Karpas-422 (cell line): ENCODE results near the gene S100PBP. TPM values are rescaled to one million over a fixed set of nuclear protein-coding genes. Genes with fewer than 3 reads are reported as not detected.

Source experiments
- DNase-seq: peaks from one replicate; pipeline ENCODE4 v3.0.0-alpha.2; 2015
- H2AFZ ChIP-seq: fragments of 200-600 bp; sonication (generic); 2 replicates; pipeline ENCODE4 v1.6.1; 2014; ENCODE audit warnings: antibody characterized with exemption, low read length, mixed read lengths
- H3K27ac ChIP-seq: fragments of 200-600 bp; sonication (generic); 2 replicates; pipeline ENCODE4 v1.5.1; 2014; ENCODE audit warnings: mild to moderate bottlenecking, low read length, moderate library complexity
- H3K27me3 ChIP-seq: fragments of 200-600 bp; sonication (generic); 2 replicates; pipeline ENCODE4 v1.6.1; 2014; ENCODE audit warnings: low read length, mixed read lengths
- H3K36me3 ChIP-seq: fragments of 200-600 bp; sonication (generic); 2 replicates; pipeline ENCODE4 v1.6.1; 2014; ENCODE audit warnings: low read length, mixed read lengths; ENCODE audit not compliant: insufficient read depth
- H3K4me1 ChIP-seq: fragments of 200-600 bp; sonication (generic); 2 replicates; pipeline ENCODE4 v1.6.1; 2014; ENCODE audit warnings: mild to moderate bottlenecking, low read length, mixed read lengths
- H3K4me2 ChIP-seq: fragments of 200-600 bp; sonication (generic); 2 replicates; pipeline ENCODE4 v1.6.1; 2014; ENCODE audit warnings: low read length, low read depth, mild to moderate bottlenecking; ENCODE audit not compliant: poor library complexity, severe bottlenecking
- H3K4me3 ChIP-seq: fragments of 200-600 bp; sonication (generic); 2 replicates; pipeline ENCODE4 v1.5.1; 2014; ENCODE audit warnings: mild to moderate bottlenecking, antibody characterized with exemption, low read length, mixed read lengths
- H3K79me2 ChIP-seq: fragments of 200-600 bp; sonication (generic); 2 replicates; pipeline ENCODE4 v1.6.1; 2014; ENCODE audit warnings: mild to moderate bottlenecking, low read length, mixed read lengths
- H3K9ac ChIP-seq: fragments of 200-600 bp; sonication (generic); 2 replicates; pipeline ENCODE4 v1.6.0; 2014; ENCODE audit warnings: low read length
- H3K9me2 ChIP-seq: fragments of 200-600 bp; sonication (generic), shearing (Covaris generic); replicated peaks from 2 replicates; pipeline ENCODE4 v1.6.0; 2014; ENCODE audit warnings: mild to moderate bottlenecking, low read length, moderate library complexity; ENCODE audit not compliant: insufficient read depth
- H3K9me3 ChIP-seq: fragments of 300-700, 200-600 bp; sonication (generic); 2 replicates; pipeline ENCODE4 v1.6.1; 2014; ENCODE audit warnings: low read length, mixed read lengths
- H4K20me1 ChIP-seq: fragments of 200-600 bp; sonication (generic); 2 replicates; pipeline ENCODE4 v1.6.1; 2014; ENCODE audit warnings: mild to moderate bottlenecking, antibody characterized with exemption, low read length, low read depth; ENCODE audit not compliant: insufficient read depth
- total RNA-seq: library from RNA; depleted of rRNA; stranded (reverse); fragments of >200 nt; shearing (Covaris generic); gene quantifications from 2 replicates; pipeline ENCODE4 v1.2.3, GENCODE V29; 2014; ENCODE audit warnings: low replicate concordance

Gene S100PBP
- total RNA-seq, 1 experiment from 2014 or later, result 23.7 TPM

DNA sequence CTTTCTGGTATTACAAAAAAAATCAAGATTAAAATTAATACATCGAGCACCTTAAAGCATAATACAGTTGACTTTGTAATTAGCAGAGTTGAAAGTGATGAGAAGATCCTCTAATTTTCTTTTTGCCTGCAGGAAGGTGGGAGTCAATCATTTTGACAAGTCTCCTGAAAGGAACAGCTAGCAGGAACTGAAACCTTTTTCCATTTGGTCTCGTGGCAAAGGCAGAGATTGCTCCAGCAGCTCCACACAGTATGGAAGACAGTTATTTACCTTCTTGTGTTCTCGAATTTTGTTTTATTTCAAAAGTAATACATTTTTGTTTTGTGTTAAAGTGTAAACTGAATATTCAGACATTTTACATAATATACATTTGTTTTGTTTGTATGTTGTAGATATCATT, 7.7 kb downstream of the S100PBP start:
- Histone ChIP-seq H2AFZ (no peak overlapping the region), H3K9me3 (no peaks in the 10 kb centered on the region), H3K4me3 (no peak overlapping the region), H3K4me2 (no peak overlapping the region), H3K4me1 (peaks cover 17% of the 10 kb centered on the region), H3K27me3 (no peaks in the 10 kb centered on the region), H3K79me2 (peaks cover 39% of the 10 kb centered on the region), H3K9me2 (no peaks in the 10 kb centered on the region), H4K20me1 (no peaks in the 10 kb centered on the region), H3K27ac (no peak overlapping the region), H3K36me3 (peaks cover 37% of the 10 kb centered on the region; the same call in 1 of the 2 replicates), H3K9ac (no peak overlapping the region)
- DNase-seq, result no peak

DNA sequence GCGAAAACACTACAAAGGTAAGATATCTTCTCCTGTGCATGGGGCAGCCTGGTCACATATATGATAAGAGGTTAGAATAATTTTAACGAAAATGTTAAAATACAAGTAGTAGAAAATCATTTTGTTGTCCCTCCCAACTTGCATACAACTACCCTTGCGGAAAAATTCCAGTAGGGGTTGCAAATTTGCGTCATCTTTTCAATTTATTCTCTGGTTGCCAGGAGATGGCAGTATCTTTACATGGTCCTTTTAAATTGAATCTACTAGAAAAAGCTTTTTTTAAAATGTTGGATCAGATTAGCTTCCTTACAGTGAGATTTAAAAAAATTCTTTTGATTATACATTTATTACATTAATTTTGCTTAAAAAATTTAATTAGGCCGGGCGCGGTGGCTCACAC, 10.9 kb downstream of the S100PBP start:
- Histone ChIP-seq H3K27ac (no peak overlapping the region), H3K9me3 (no peaks in the 10 kb centered on the region), H3K4me2 (no peak overlapping the region), H3K27me3 (no peaks in the 10 kb centered on the region), H2AFZ (no peak overlapping the region), H3K4me3 (no peak overlapping the region), H3K9ac (no peak overlapping the region), H4K20me1 (no peaks in the 10 kb centered on the region), H3K79me2 (peaks cover 11% of the 10 kb centered on the region; the same call in 1 of the 2 replicates), H3K4me1 (no peaks in the 10 kb centered on the region), H3K9me2 (no peaks in the 10 kb centered on the region), H3K36me3 (peaks cover 66% of the 10 kb centered on the region; the same call in 1 of the 2 replicates)
- DNase-seq, result peak; percentile 50

DNA sequence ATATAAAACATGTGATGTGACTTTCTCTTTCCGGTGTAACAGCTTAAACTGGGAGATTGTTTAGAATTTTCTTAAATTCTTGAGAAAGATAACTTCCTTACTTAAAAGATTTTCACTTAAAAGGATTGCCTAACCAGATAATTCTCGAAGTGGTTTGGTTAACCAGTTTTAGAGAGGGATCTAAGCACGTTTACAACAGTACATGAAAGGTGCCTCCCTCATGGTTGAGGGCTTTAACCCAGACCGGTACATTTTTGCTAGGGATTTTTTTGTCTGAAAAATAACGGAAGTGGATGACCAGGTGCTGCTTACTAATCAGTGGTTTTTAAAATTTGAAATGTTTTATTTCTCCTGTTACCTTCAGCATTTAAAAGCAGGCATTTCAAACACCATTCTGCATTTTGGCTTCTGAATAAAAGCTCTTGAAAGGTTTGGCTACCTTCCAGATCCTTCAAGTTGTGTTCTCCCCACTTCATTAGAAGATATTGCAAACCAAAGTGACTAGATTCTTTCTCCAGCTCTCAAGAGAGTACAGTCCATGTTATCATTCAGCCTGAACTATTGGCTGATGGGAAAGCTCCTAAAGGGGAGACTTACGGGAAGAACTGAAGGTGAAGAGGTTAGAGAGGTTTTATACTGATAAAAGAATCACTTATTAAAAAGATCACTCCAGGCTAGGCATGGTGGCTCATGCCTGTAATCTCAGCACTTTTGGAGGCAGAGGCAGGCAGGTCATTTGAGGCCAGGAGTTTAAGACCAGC, 12.8 kb downstream of the S100PBP start:
- H3K9me3 ChIP-seq, result no peaks in the 10 kb centered on the region
- DNase-seq, result no peak
- no peaks in the 10 kb centered on the region for H3K9me2 ChIP-seq
- no peak overlapping the region for H2AFZ ChIP-seq
- peaks cover 16% of the 10 kb centered on the region for H3K79me2 ChIP-seq
- no peak overlapping the region for H3K4me3 ChIP-seq
- H3K4me1 ChIP-seq, result no peaks in the 10 kb centered on the region
- no peaks in the 10 kb centered on the region for H4K20me1 ChIP-seq
- H3K9ac ChIP-seq, result no peak overlapping the region
- H3K36me3 ChIP-seq, result peaks cover 69% of the 10 kb centered on the region
- H3K27me3 ChIP-seq, result no peaks in the 10 kb centered on the region
- no peak overlapping the region for H3K27ac ChIP-seq
- no peak overlapping the region for H3K4me2 ChIP-seq

DNA sequence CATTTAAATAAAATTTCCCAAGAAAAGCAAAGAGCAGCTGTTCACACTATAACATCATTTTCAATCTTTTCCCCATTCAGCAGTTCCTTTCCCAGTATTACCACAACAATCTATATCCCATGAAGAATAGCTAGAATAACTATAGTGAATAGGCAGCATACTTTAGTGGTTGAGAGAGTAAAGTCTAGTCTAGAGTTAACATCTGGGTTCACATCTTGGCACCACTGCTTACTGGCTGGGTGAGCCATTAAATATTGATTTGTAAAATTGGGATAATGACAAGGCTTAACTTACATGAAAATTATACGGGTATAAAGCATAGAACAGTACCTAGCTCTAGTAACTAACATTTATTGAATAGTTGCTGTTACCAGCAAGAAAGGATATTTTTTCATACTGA, 14.4 kb downstream of the S100PBP start:
- no peaks in the 10 kb centered on the region for H4K20me1 ChIP-seq
- DNase-seq, result no peak
- no peaks in the 10 kb centered on the region for H3K4me1 ChIP-seq
- no peak overlapping the region for H3K27ac ChIP-seq
- H3K9ac ChIP-seq, result no peak overlapping the region
- peaks cover 64% of the 10 kb centered on the region for H3K36me3 ChIP-seq
- no peaks in the 10 kb centered on the region for H3K9me3 ChIP-seq
- no peak overlapping the region for H3K4me2 ChIP-seq
- H2AFZ ChIP-seq, result no peak overlapping the region
- H3K27me3 ChIP-seq, result no peaks in the 10 kb centered on the region
- H3K9me2 ChIP-seq, result no peaks in the 10 kb centered on the region
- H3K4me3 ChIP-seq, result no peak overlapping the region
- peaks cover 8% of the 10 kb centered on the region for H3K79me2 ChIP-seq

DNA sequence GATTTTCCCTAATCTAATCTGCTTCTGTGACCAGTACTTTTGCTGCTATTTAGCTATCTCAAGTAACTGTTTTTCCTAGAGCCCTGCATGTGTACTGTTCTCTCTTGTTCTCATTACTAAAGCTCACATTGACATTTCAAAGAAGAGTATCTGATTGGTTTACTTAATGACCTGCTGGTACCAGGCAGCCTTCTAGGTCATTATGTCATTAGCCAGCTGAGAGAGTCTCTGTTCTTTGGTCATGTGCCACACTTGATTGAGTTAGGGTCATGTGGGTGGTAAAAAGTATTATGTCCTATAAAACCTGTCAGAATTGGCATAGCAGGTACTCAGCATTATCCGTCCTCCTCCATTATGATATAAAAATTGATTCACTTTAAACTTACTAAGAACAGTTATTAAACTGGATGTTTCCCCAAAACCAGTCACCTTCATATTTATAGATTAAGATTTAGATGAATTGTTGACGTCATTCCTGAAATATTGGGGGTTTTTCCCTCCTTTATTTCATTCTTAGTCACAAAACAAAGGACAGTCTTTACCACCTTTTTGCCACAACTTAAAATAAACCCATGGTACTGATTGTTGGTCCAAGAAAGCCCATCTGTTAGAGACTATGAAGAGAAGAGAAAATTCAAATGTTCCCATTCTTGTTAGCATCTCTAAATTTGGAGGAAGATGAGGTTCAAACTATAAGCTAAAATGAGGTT, 31.1 kb downstream of the S100PBP start:
- no peak overlapping the region for H2AFZ ChIP-seq
- DNase-seq, result no peak
- no peaks in the 10 kb centered on the region for H3K27me3 ChIP-seq
- H3K79me2 ChIP-seq, result peaks cover 4% of the 10 kb centered on the region; the same call in 1 of the 2 replicates
- peaks cover 10% of the 10 kb centered on the region for H3K36me3 ChIP-seq
- H3K4me1 ChIP-seq, result no peaks in the 10 kb centered on the region
- H3K4me3 ChIP-seq, result no peak overlapping the region
- H3K27ac ChIP-seq, result no peak overlapping the region
- H3K9ac ChIP-seq, result no peak overlapping the region
- H3K4me2 ChIP-seq, result no peak overlapping the region
- no peaks in the 10 kb centered on the region for H3K9me3 ChIP-seq
- no peaks in the 10 kb centered on the region for H3K9me2 ChIP-seq
- no peaks in the 10 kb centered on the region for H4K20me1 ChIP-seq

DNA sequence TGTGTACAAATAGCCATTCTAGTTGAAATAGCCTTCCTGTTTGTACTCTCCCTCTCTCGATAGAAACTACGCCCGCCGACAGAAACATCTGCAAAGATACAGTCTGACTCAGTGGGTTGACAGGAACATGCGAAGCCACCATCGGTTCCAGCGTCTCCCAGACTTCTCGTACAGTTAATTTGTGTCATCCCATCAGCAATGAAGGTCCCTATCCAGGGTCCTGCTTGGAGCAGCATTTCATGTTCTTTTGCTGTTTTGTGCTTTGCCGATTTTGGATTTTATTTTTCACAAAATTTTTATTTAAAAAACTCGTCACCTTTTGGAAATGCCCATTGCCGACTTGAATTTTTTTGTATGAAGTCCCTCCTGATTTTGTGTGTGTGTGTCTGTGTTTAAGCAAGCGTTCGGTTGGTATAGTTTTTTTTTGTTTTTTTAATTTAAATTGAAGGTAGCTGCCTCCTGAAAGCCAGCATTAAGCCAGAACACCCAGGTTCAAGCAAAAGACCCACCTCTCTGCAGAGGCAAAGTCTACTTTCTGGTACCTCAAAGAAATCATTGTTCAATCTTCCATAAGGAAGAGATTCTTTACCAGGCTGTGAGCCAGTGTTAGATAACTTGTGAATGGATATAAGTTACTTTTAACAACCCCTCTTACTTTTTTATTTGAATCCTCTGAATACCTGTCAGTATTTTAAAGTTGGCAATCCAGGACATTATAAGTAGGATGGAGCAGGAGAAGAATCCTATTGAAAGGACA, 38.6 kb downstream of the S100PBP start:
- H3K4me2 ChIP-seq, result no peak overlapping the region
- H3K9me2 ChIP-seq, result no peaks in the 10 kb centered on the region
- DNase-seq, result no peak
- H2AFZ ChIP-seq, result no peak overlapping the region
- H3K36me3 ChIP-seq, result peaks cover 7% of the 10 kb centered on the region; the same call in 1 of the 2 replicates
- no peaks in the 10 kb centered on the region for H3K9me3 ChIP-seq
- no peaks in the 10 kb centered on the region for H3K27me3 ChIP-seq
- no peak overlapping the region for H3K9ac ChIP-seq
- H4K20me1 ChIP-seq, result no peaks in the 10 kb centered on the region
- H3K4me1 ChIP-seq, result no peaks in the 10 kb centered on the region
- 0 out of 2 replicates have a peak, but pooled peaks cover under 1% of the 10 kb centered on the region for H3K79me2 ChIP-seq
- H3K4me3 ChIP-seq, result no peak overlapping the region
- no peak overlapping the region for H3K27ac ChIP-seq

DNA sequence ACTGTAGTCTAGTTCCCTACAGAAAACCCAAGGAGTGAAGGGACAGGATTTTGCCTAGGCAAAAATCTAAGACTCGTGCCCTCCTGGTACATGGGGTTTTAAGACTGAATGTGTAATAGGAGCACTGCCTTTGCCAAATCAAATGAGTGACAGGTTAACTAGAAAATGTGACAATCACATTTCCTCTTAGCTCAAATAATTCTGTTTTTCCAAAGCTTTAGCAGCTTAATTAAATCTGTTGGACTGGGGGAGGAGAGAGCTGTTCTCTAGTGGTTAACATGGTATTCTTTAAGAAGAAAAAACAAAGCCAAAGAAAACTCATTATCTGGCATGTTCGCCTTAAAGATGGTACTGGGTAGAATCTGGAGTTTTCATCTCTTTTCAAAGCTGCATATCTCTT, 40.7 kb downstream of the S100PBP start:
- peaks cover 7% of the 10 kb centered on the region; the same call in 1 of the 2 replicates for H3K36me3 ChIP-seq
- no peak overlapping the region for H3K9ac ChIP-seq
- no peaks in the 10 kb centered on the region for H4K20me1 ChIP-seq
- no peak overlapping the region for H2AFZ ChIP-seq
- no peak overlapping the region for H3K27ac ChIP-seq
- no peaks in the 10 kb centered on the region for H3K9me3 ChIP-seq
- H3K4me1 ChIP-seq, result no peaks in the 10 kb centered on the region
- H3K4me2 ChIP-seq, result no peak overlapping the region
- H3K4me3 ChIP-seq, result no peak overlapping the region
- H3K9me2 ChIP-seq, result no peaks in the 10 kb centered on the region
- no peaks in the 10 kb centered on the region for H3K27me3 ChIP-seq
- no peak for DNase-seq
- H3K79me2 ChIP-seq, result no peaks in the 10 kb centered on the region

DNA sequence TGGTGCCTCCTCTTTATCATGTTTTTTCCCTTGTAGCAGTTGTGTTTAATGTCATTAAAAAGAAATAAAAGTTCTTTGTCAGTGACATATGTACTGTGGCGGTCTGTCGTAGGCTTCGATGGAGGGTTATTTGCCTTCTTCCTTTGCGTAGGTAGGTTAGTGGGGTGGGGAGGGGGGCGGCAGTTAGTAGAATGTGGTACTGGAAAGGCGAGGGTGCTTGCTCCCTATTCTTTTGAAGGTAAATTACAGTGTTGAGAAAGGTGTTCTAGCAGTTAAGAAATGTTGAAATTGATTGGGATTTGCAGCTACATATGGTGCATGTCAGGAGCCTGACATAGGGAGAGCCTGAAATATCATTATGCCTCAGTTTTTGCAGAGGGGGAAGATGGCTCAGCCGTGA, 41.3 kb downstream of the S100PBP start:
- H4K20me1 ChIP-seq, result no peaks in the 10 kb centered on the region
- H3K79me2 ChIP-seq, result no peaks in the 10 kb centered on the region
- H2AFZ ChIP-seq, result no peak overlapping the region
- no peak overlapping the region for H3K9ac ChIP-seq
- no peaks in the 10 kb centered on the region for H3K9me2 ChIP-seq
- no peak for DNase-seq
- no peak overlapping the region for H3K27ac ChIP-seq
- no peak overlapping the region for H3K4me3 ChIP-seq
- peaks cover 6% of the 10 kb centered on the region; the same call in 1 of the 2 replicates for H3K36me3 ChIP-seq
- no peaks in the 10 kb centered on the region for H3K27me3 ChIP-seq
- no peak overlapping the region for H3K4me2 ChIP-seq
- H3K9me3 ChIP-seq, result no peaks in the 10 kb centered on the region
- H3K4me1 ChIP-seq, result no peaks in the 10 kb centered on the region
